Measurements from ENCODE around the gene ELF3.

The ELF3 gene

GRCh38 chr1:201984446-201984845, 25.9 kb upstream of the ELF3 start:
- Histone ChIP-seq H3K4me3 (ENCODE audit: insufficient read depth, low read depth, low read length) (no peak overlapping the region), H3K27me3 (ENCODE audit: control insufficient read depth, insufficient read depth, low read length, poor library complexity, severe bottlenecking) (peaks cover 11% of the 10 kb centered on the region), H3K4me1 (ENCODE audit: control insufficient read depth, insufficient read depth, low read length) (no peaks in the 10 kb centered on the region), H3K36me3 (ENCODE audit: control insufficient read depth, insufficient read depth, low read length) (peaks cover 7% of the 10 kb centered on the region), H3K9me3 (ENCODE audit: control insufficient read depth, low read length) (no peaks in the 10 kb centered on the region), H3K27ac (ENCODE audit: insufficient read depth, low read depth, low read length, poor library complexity, severe bottlenecking) (no peak overlapping the region)
- 96 to 99% methylated on average over 3 of the region's 3 CpGs for WGBS, 2 experiments

DNA sequence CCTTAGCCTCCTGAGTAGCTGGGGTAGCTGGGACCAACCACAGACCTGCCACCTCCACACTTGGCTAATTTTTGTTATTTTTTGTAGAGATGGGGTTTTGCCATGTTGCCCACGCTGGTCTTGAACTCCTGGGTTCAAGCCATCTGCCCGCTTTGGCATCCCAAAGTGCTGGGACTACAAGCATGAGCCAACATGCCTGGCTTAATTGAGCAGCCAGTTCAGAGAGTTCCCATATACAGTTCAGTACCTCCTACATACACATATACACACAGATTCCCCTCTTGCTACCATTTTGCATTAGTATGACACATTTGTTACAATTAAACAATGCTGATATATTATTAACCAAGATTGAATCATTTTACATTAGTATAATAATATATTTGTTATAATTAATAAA, 25.0 kb upstream of the ELF3 start:
- no peaks in the 10 kb centered on the region for H3K9me3 ChIP-seq (ENCODE audit: control insufficient read depth, low read length)
- peaks cover 7% of the 10 kb centered on the region for H3K36me3 ChIP-seq (ENCODE audit: control insufficient read depth, insufficient read depth, low read length)
- no peaks in the 10 kb centered on the region for H3K4me1 ChIP-seq (ENCODE audit: control insufficient read depth, insufficient read depth, low read length)
- H3K27me3 ChIP-seq (ENCODE audit: control insufficient read depth, insufficient read depth, low read length, poor library complexity, severe bottlenecking): peaks cover 11% of the 10 kb centered on the region
- H3K4me3 ChIP-seq (ENCODE audit: insufficient read depth, low read depth, low read length): no peak overlapping the region
- 94 to 95% methylated on average over 2 of the region's 2 CpGs for WGBS, 2 experiments
- H3K27ac ChIP-seq (ENCODE audit: insufficient read depth, low read depth, low read length, poor library complexity, severe bottlenecking): no peak overlapping the region

GRCh38 chr1:201988601-201989000, 21.8 kb upstream of the ELF3 start:
- Histone ChIP-seq H3K4me1 (ENCODE audit: control insufficient read depth, insufficient read depth, low read length) (no peaks in the 10 kb centered on the region), H3K9me3 (ENCODE audit: control insufficient read depth, low read length) (no peaks in the 10 kb centered on the region), H3K4me3 (ENCODE audit: insufficient read depth, low read depth, low read length) (no peak overlapping the region), H3K27ac (ENCODE audit: insufficient read depth, low read depth, low read length, poor library complexity, severe bottlenecking) (no peak overlapping the region), H3K27me3 (ENCODE audit: control insufficient read depth, insufficient read depth, low read length, poor library complexity, severe bottlenecking) (no peaks in the 10 kb centered on the region), H3K36me3 (ENCODE audit: control insufficient read depth, insufficient read depth, low read length) (peaks cover 20% of the 10 kb centered on the region)
- WGBS, 2 experiments: 84 to 95% methylated on average over 6 to 7 of the region's 7 CpGs

DNA sequence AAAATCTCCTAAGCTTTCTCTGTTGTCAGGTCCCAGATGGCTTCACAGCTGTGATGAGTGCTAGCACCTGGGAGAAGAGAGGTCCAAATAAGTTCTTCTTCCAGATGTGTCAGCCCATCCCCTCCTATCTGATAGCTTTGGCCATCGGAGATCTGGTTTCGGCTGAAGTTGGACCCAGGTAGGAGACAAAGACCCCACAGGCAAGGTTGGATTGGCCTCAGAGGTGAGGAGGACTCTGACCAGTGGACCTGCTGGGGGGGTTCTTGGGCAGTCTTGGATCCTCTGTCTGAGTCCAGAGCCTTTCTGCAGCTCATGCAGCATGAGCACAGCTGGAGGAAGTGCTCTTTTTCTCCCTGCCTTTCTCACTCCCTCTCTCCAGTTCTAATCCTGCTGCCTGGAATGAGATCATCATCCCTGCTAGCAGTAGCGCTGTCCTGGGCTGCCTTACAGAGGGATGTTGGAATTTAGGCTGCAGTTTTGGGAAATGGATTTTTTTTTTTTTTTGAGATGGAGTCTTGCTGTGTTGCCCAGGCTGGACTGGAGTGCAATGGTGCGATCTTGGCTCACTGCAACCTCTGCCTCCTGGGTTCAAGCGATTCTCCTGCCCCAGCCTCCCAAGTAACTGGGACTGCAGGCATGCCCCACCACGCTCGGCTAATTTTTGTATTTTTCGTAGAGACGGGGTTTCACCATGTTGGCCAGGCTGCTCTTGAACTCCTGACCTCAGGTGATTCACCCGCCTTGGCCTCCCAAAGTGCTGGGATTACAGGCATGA, 20.8 kb upstream of the ELF3 start:
- Histone ChIP-seq H3K27ac (ENCODE audit: insufficient read depth, low read depth, low read length, poor library complexity, severe bottlenecking) (no peak overlapping the region), H3K36me3 (ENCODE audit: control insufficient read depth, insufficient read depth, low read length) (peaks cover 20% of the 10 kb centered on the region)

GRCh38 chr1:201990427-201990826, 20.0 kb upstream of the ELF3 start:
- Histone ChIP-seq H3K9me3 (ENCODE audit: control insufficient read depth, low read length) (no peaks in the 10 kb centered on the region), H3K36me3 (ENCODE audit: control insufficient read depth, insufficient read depth, low read length) (peaks cover 20% of the 10 kb centered on the region), H3K27me3 (ENCODE audit: control insufficient read depth, insufficient read depth, low read length, poor library complexity, severe bottlenecking) (no peaks in the 10 kb centered on the region), H3K4me1 (ENCODE audit: control insufficient read depth, insufficient read depth, low read length) (no peaks in the 10 kb centered on the region), H3K4me3 (ENCODE audit: insufficient read depth, low read depth, low read length) (no peak overlapping the region), H3K27ac (ENCODE audit: insufficient read depth, low read depth, low read length, poor library complexity, severe bottlenecking) (no peak overlapping the region)
- WGBS, 2 experiments: 80 to 83% methylated on average over 6 of the region's 6 CpGs

More for the DNA sequence above, 20.8 kb upstream of the ELF3 start:
- 94 to 95% methylated on average over 10 of the region's 10 CpGs for WGBS, 2 experiments
- Histone ChIP-seq H3K4me3 (ENCODE audit: insufficient read depth, low read depth, low read length) (no peak overlapping the region), H3K27me3 (ENCODE audit: control insufficient read depth, insufficient read depth, low read length, poor library complexity, severe bottlenecking) (no peaks in the 10 kb centered on the region), H3K9me3 (ENCODE audit: control insufficient read depth, low read length) (no peaks in the 10 kb centered on the region), H3K4me1 (ENCODE audit: control insufficient read depth, insufficient read depth, low read length) (no peaks in the 10 kb centered on the region)

DNA sequence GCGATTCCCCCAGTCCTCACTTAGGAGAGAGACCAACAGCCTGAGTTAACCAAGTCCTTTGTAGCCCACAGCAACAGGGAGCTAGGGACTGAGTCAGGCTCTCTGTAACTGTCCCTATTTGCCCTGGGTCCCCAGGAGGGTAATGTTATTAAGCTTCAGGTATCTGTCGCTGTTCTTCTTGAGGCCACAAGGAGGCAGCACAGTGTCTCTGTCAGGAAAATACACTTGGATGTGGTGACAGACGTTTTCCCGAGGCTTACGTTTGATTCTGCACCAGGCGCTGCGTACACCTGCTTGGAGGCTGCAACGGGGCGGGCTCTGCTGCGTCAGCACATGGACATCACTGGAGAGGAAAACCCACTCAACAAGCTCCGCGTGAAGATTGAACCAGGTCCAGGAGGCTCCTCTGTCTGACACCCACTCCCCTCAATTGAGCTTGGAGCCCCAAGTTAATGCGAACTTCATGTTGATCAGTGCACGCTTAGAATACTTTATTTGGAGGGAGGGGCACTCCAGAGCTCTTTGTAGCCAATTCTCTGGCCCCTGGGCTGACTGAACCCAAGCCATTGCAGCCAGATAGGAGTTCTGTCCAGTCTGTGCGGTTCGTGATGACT, 10.7 kb upstream of the ELF3 start:
- peaks cover 31% of the 10 kb centered on the region for H3K36me3 ChIP-seq (ENCODE audit: control insufficient read depth, insufficient read depth, low read length)
- no peaks in the 10 kb centered on the region for H3K9me3 ChIP-seq (ENCODE audit: control insufficient read depth, low read length)
- no peak overlapping the region for H3K4me3 ChIP-seq (ENCODE audit: insufficient read depth, low read depth, low read length)
- no peaks in the 10 kb centered on the region for H3K27me3 ChIP-seq (ENCODE audit: control insufficient read depth, insufficient read depth, low read length, poor library complexity, severe bottlenecking)
- 78% methylated on average over 16 of the region's 16 CpGs for WGBS, 2 experiments
- no peak overlapping the region for H3K27ac ChIP-seq (ENCODE audit: insufficient read depth, low read depth, low read length, poor library complexity, severe bottlenecking)
- H3K4me1 ChIP-seq (ENCODE audit: control insufficient read depth, insufficient read depth, low read length): no peaks in the 10 kb centered on the region

GRCh38 chr1:202002507-202002906, 7.9 kb upstream of the ELF3 start:
- no peaks in the 10 kb centered on the region for H3K4me1 ChIP-seq (ENCODE audit: control insufficient read depth, insufficient read depth, low read length)
- no peaks in the 10 kb centered on the region for H3K27me3 ChIP-seq (ENCODE audit: control insufficient read depth, insufficient read depth, low read length, poor library complexity, severe bottlenecking)
- H3K27ac ChIP-seq (ENCODE audit: insufficient read depth, low read depth, low read length, poor library complexity, severe bottlenecking): no peak overlapping the region
- WGBS, 2 experiments: 83 to 87% methylated on average over 9 of the region's 9 CpGs
- no peak overlapping the region for H3K4me3 ChIP-seq (ENCODE audit: insufficient read depth, low read depth, low read length)
- H3K36me3 ChIP-seq (ENCODE audit: control insufficient read depth, insufficient read depth, low read length): peaks cover 21% of the 10 kb centered on the region
- H3K9me3 ChIP-seq (ENCODE audit: control insufficient read depth, low read length): no peaks in the 10 kb centered on the region

DNA sequence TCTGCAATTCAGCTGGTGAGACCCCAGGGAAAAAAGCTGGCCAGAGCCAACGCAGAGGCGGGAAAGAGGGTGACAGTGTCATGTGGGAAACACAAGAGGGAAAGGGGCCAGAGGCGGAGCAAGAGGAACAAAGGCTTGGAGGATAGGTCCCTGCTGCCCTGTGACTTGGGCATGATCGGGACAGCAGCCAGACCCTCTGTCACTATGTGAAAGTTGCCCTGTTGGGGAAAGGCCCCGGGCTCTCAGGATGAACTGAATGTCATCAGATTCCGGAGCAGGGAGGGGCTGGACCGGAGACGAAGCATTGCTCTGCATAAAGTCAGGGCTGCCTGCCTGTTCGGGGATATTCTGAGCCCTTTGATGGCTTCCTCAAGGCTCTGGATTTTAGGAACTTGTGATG, 5.7 kb upstream of the ELF3 start:
- H3K36me3 ChIP-seq (ENCODE audit: control insufficient read depth, insufficient read depth, low read length): peaks cover 20% of the 10 kb centered on the region
- H3K4me1 ChIP-seq (ENCODE audit: control insufficient read depth, insufficient read depth, low read length): peaks cover under 1% of the 10 kb centered on the region

GRCh38 chr1:202005958-202006357, 4.4 kb upstream of the ELF3 start:
- WGBS, 2 experiments: 84 to 100% methylated on average over 2 of the region's 2 CpGs
- Histone ChIP-seq H3K36me3 (ENCODE audit: control insufficient read depth, insufficient read depth, low read length) (peaks cover 15% of the 10 kb centered on the region), H3K27ac (ENCODE audit: insufficient read depth, low read depth, low read length, poor library complexity, severe bottlenecking) (no peak overlapping the region), H3K4me3 (ENCODE audit: insufficient read depth, low read depth, low read length) (no peak overlapping the region), H3K9me3 (ENCODE audit: control insufficient read depth, low read length) (no peaks in the 10 kb centered on the region), H3K27me3 (ENCODE audit: control insufficient read depth, insufficient read depth, low read length, poor library complexity, severe bottlenecking) (no peaks in the 10 kb centered on the region), H3K4me1 (ENCODE audit: control insufficient read depth, insufficient read depth, low read length) (peaks cover 10% of the 10 kb centered on the region)

More for the DNA sequence above, 5.7 kb upstream of the ELF3 start:
- Histone ChIP-seq H3K27me3 (ENCODE audit: control insufficient read depth, insufficient read depth, low read length, poor library complexity, severe bottlenecking) (no peaks in the 10 kb centered on the region), H3K9me3 (ENCODE audit: control insufficient read depth, low read length) (no peaks in the 10 kb centered on the region), H3K4me3 (ENCODE audit: insufficient read depth, low read depth, low read length) (no peak overlapping the region), H3K27ac (ENCODE audit: insufficient read depth, low read depth, low read length, poor library complexity, severe bottlenecking) (no peak overlapping the region)
- WGBS, 2 experiments: 90 to 91% methylated on average over 9 of the region's 9 CpGs

- H3K9me3 ChIP-seq (ENCODE audit: control insufficient read depth, low read length): no peaks in the 10 kb centered on the region
- peaks cover 9% of the 10 kb centered on the region for H3K36me3 ChIP-seq (ENCODE audit: control insufficient read depth, insufficient read depth, low read length)
- H3K4me3 ChIP-seq (ENCODE audit: insufficient read depth, low read depth, low read length): no peak overlapping the region
- 77 to 79% methylated on average over 8 of the region's 8 CpGs for WGBS, 2 experiments
- peaks cover 17% of the 10 kb centered on the region for H3K4me1 ChIP-seq (ENCODE audit: control insufficient read depth, insufficient read depth, low read length)
- H3K27ac ChIP-seq (ENCODE audit: insufficient read depth, low read depth, low read length, poor library complexity, severe bottlenecking): no peak overlapping the region
- H3K27me3 ChIP-seq (ENCODE audit: control insufficient read depth, insufficient read depth, low read length, poor library complexity, severe bottlenecking): no peaks in the 10 kb centered on the region
Measured at GRCh38 chr1:202007304-202007703, 3.1 kb upstream of the ELF3 start.
